Astrocyte (in vitro differentiated cells and primary cell): Measurements from ENCODE around the gene PFDN5. TPM values are rescaled to one million over a fixed set of nuclear protein-coding genes. Genes with fewer than 3 reads are reported as not detected.
"Not testable (repeated sequence)": the region's sequence is repeated elsewhere in the genome, so short reads cannot be mapped to it uniquely, and the experiment has no call there.

Experiments
- DNase-seq: peaks from one replicate; pipeline ENCODE4 v3.0.0-alpha.2; 2010; ENCODE audit warnings: low read depth
- FAIRE-seq: peaks from 2 replicates; lab custom pipeline; 2011; peaks lifted over from hg19 to GRCh38; lab: Jason Lieb, UNC
- H2AFZ ChIP-seq: 2 replicates; pipeline ENCODE4 v1.6.0; 2012; ENCODE audit warnings: low read depth, low read length, inconsistent platforms
- H3K27ac ChIP-seq: 2 replicates; pipeline ENCODE4 v1.5.1; 2011; ENCODE audit warnings: low read depth, low read length, inconsistent platforms
- H3K27me3 ChIP-seq: 2 replicates; pipeline ENCODE4 v1.6.0; 2011; ENCODE audit warnings: low read length, inconsistent platforms; ENCODE audit not compliant: insufficient read depth
- H3K36me3 ChIP-seq: 2 replicates; pipeline ENCODE4 v1.5.1; 2011; ENCODE audit warnings: low read length, inconsistent platforms; ENCODE audit not compliant: insufficient read depth
- H3K4me1 ChIP-seq: 2 replicates; pipeline ENCODE4 v1.5.1; 2011; ENCODE audit warnings: low read length, inconsistent platforms; ENCODE audit not compliant: insufficient read depth
- H3K4me2 ChIP-seq: 2 replicates; pipeline ENCODE4 v1.6.0; 2012; ENCODE audit warnings: low read length, inconsistent platforms
- H3K4me3 ChIP-seq: 2 replicates; pipeline ENCODE4 v1.5.1; 2011; ENCODE audit warnings: low read depth, mild to moderate bottlenecking, low read length, inconsistent platforms; ENCODE audit not compliant: insufficient read depth
- H3K79me2 ChIP-seq: 2 replicates; pipeline ENCODE4 v1.6.0; 2012; ENCODE audit warnings: mild to moderate bottlenecking, low read length, inconsistent platforms; ENCODE audit not compliant: insufficient read depth
- H3K9ac ChIP-seq: 2 replicates; pipeline ENCODE4 v1.6.0; 2012; ENCODE audit warnings: mild to moderate bottlenecking, low read length, inconsistent platforms
- H3K9me3 ChIP-seq: 2 replicates; pipeline ENCODE4 v1.5.1; 2012; ENCODE audit warnings: low read depth, mild to moderate bottlenecking, low read length, inconsistent platforms; ENCODE audit not compliant: insufficient read depth
- H4K20me1 ChIP-seq: 2 replicates; pipeline ENCODE4 v1.6.0; 2012; ENCODE audit warnings: low read length, inconsistent platforms; ENCODE audit not compliant: insufficient read depth
- H3K27ac Mint-ChIP-seq: one replicate; pipeline ENCODE4 v1.8.0; 2021; ENCODE audit warnings: mild to moderate bottlenecking, mixed read lengths; ENCODE audit not compliant: unreplicated experiment
- H3K27me3 Mint-ChIP-seq: one replicate; pipeline ENCODE4 v1.8.0; 2021; ENCODE audit warnings: low read depth, mixed read lengths; ENCODE audit not compliant: unreplicated experiment
- H3K36me3 Mint-ChIP-seq: one replicate; pipeline ENCODE4 v1.8.0; 2021; ENCODE audit warnings: low read depth, mixed read lengths; ENCODE audit not compliant: unreplicated experiment
- H3K4me1 Mint-ChIP-seq: one replicate; pipeline ENCODE4 v1.8.0; 2021; ENCODE audit warnings: low read depth, mixed read lengths; ENCODE audit not compliant: unreplicated experiment
- H3K4me3 Mint-ChIP-seq: one replicate; pipeline ENCODE4 v1.8.0; 2021; ENCODE audit warnings: mild to moderate bottlenecking, moderate library complexity, mixed read lengths; ENCODE audit not compliant: unreplicated experiment
- H3K9me3 Mint-ChIP-seq: one replicate; pipeline ENCODE4 v1.8.0; 2021; ENCODE audit warnings: mild to moderate bottlenecking, mixed read lengths; ENCODE audit not compliant: unreplicated experiment
- CTCF ChIP-seq: IDR thresholded peaks from 2 replicates; pipeline ENCODE4 v1.5.1; 2011; ENCODE audit warnings: low read depth, mild to moderate bottlenecking, inconsistent platforms, low read length, moderate library complexity; ENCODE audit not compliant: insufficient read depth
- EZH2 ChIP-seq: IDR thresholded peaks from 2 replicates; pipeline ENCODE4 v1.6.1; 2012; ENCODE audit warnings: mild to moderate bottlenecking, low read length, inconsistent platforms; ENCODE audit not compliant: insufficient read depth
- total RNA-seq: library from RNA; stranded (reverse); gene quantifications from 2 replicates; pipeline ENCODE4 v1.2.1, GENCODE V29; 2021

The PFDN5 gene
- total RNA-seq, 1 donor from 2014 or later = 281 TPM

- no peak for FAIRE-seq
- no peak for DNase-seq
- peaks cover 37% of the 10 kb centered on the region for H3K4me1 ChIP-seq
- peak overlapping the region; percentile 89 for H3K4me2 ChIP-seq
- Mint-ChIP-seq H3K27me3 (no peaks in the 10 kb centered on the region), H3K9me3 (no peaks in the 10 kb centered on the region), H3K4me3 (peak overlapping the region; percentile 100), H3K27ac (peak overlapping the region; percentile 97), H3K36me3 (peaks cover 10% of the 10 kb centered on the region), H3K4me1 (peaks cover 22% of the 10 kb centered on the region)
- peak overlapping the region; percentile 87 for H3K27ac ChIP-seq
- H2AFZ ChIP-seq = peak overlapping the region; percentile 92
- peaks cover 39% of the 10 kb centered on the region for H3K79me2 ChIP-seq
- peak overlapping the region; percentile 96 for H3K9ac ChIP-seq
- no peak for TF ChIP-seq CTCF
- no peak for TF ChIP-seq EZH2
- H3K36me3 ChIP-seq = peaks cover 12% of the 10 kb centered on the region
- no peaks in the 10 kb centered on the region for H3K27me3 ChIP-seq
- no peaks in the 10 kb centered on the region for H4K20me1 ChIP-seq
- peak overlapping the region; percentile 98 for H3K4me3 ChIP-seq
- H3K9me3 ChIP-seq = no peaks in the 10 kb centered on the region
These were observed 513 bp downstream of the PFDN5 start for GRCh38 chr12:53295891-53296219.

GRCh38 chr12:53297106-53297505 lies 1.8 kb downstream of the PFDN5 start:
- not testable (repeated sequence) for H3K9me3 ChIP-seq, H3K27ac ChIP-seq, H2AFZ ChIP-seq, H4K20me1 ChIP-seq, DNase-seq, H3K27me3 Mint-ChIP-seq, H3K27ac Mint-ChIP-seq, H3K27me3 ChIP-seq, H3K9me3 Mint-ChIP-seq, FAIRE-seq, H3K4me3 ChIP-seq
- Histone ChIP-seq H3K79me2 (peaks cover 52% of the 10 kb centered on the region), H3K9ac (peak overlapping the region; percentile 96), H3K4me1 (peaks cover 36% of the 10 kb centered on the region), H3K36me3 (peaks cover 12% of the 10 kb centered on the region), H3K4me2 (peak overlapping the region; percentile 96)
- Mint-ChIP-seq H3K36me3 (peaks cover 14% of the 10 kb centered on the region), H3K4me3 (peak overlapping the region; percentile 100), H3K4me1 (peaks cover 26% of the 10 kb centered on the region)

- Histone ChIP-seq H2AFZ (no peak overlapping the region), H3K4me1 (peaks cover 36% of the 10 kb centered on the region), H3K4me3 (no peak overlapping the region), H3K9me3 (no peaks in the 10 kb centered on the region), H3K36me3 (peaks cover 19% of the 10 kb centered on the region), H3K4me2 (peak overlapping the region; percentile 96), H4K20me1 (peaks cover 9% of the 10 kb centered on the region), H3K27me3 (no peaks in the 10 kb centered on the region), H3K9ac (peak overlapping the region; percentile 94), H3K27ac (peak overlapping the region; percentile 86), H3K79me2 (peaks cover 62% of the 10 kb centered on the region)
- DNase-seq = peak; percentile 76
- FAIRE-seq = no peak
- H3K27ac Mint-ChIP-seq = peak overlapping the region; percentile 3
- no peaks in the 10 kb centered on the region for H3K9me3 Mint-ChIP-seq
- peaks cover 30% of the 10 kb centered on the region for H3K4me1 Mint-ChIP-seq
- peak overlapping the region; percentile 47 for H3K4me3 Mint-ChIP-seq
- TF ChIP-seq CTCF (no peak), EZH2 (no peak)
- H3K36me3 Mint-ChIP-seq = peaks cover 15% of the 10 kb centered on the region
- no peaks in the 10 kb centered on the region for H3K27me3 Mint-ChIP-seq
These were observed 2.8 kb downstream of the PFDN5 start for GRCh38 chr12:53298164-53298563.
